Spleen (tissue), 11 donors: ENCODE measurements around the gene FOLR1. TPM values are rescaled to one million over a fixed set of nuclear protein-coding genes. Genes with fewer than 3 reads are reported as not detected.
A peak's percentile ranks its signal among the peaks of the same experiment; 100 is the strongest.

ENCODE experiments used
- DNase-seq: peaks from one replicate; pipeline ENCODE4 v3.0.0-alpha.2; 2020
- H3K27ac ChIP-seq, 8 donors: fragments of 200-600 bp; sonication (generic) in 7 of 8; 1 replicate in 4 of 8; 2 replicates in 4 of 8; pipeline versions ENCODE4 v1.5.0 to v1.8.0; 2016 to 2021; ENCODE audit warnings: inconsistent platforms in 4 of 8, mild to moderate bottlenecking in 4 of 8, moderate library complexity in 1 of 8
- H3K27me3 ChIP-seq, 7 donors: fragments of 200-600 bp; sonication (generic) in 6 of 7; replicated peaks in 1 of 7; 1 replicate in 4 of 7; 2 replicates in 3 of 7; pipeline versions ENCODE4 v1.5.0 to v1.8.0; 2016 to 2021; ENCODE audit warnings: inconsistent platforms in 3 of 7, mild to moderate bottlenecking in 1 of 7
- H3K36me3 ChIP-seq, 6 donors: fragments of 200-600 bp; sonication (generic) in 5 of 6; 1 replicate in 4 of 6; 2 replicates in 2 of 6; pipeline versions ENCODE4 v1.5.0 to v1.8.0; 2016 to 2021; ENCODE audit warnings: inconsistent platforms in 2 of 6
- H3K4me1 ChIP-seq, 6 donors: fragments of 200-600 bp; sonication (generic) in 5 of 6; 1 replicate in 3 of 6; 2 replicates in 3 of 6; pipeline versions ENCODE4 v1.5.0 to v1.8.0; 2016 to 2021; ENCODE audit warnings: inconsistent platforms in 3 of 6
- H3K4me3 ChIP-seq, 8 donors: fragments of 200-600 bp; sonication (generic) in 7 of 8; 1 replicate in 4 of 8; 2 replicates in 4 of 8; pipeline versions ENCODE4 v1.5.0 to v1.8.0; 2016 to 2021; ENCODE audit warnings: inconsistent platforms in 4 of 8, mild to moderate bottlenecking in 4 of 8, moderate library complexity in 2 of 8
- H3K9me3 ChIP-seq, 8 donors: fragments of 200-600 bp; sonication (generic) in 7 of 8; 1 replicate in 4 of 8; 2 replicates in 4 of 8; pipeline versions ENCODE4 v1.5.0 to v1.8.0; 2016 to 2021; ENCODE audit warnings: inconsistent platforms in 4 of 8
- POLR2A ChIP-seq, 3 donors: fragments of 450-650 bp; IDR thresholded peaks; one replicate each; pipeline ENCODE4 v1.5.1; 2017; ENCODE audit warnings: antibody characterized with exemption in 3 of 3, mild to moderate bottlenecking in 1 of 3
- POLR2AphosphoS5 ChIP-seq, 3 donors: sonication (generic); formaldehyde crosslinking; IDR thresholded peaks; one replicate each; pipeline ENCODE4 v1.5.1; 2017; ENCODE audit warnings: antibody characterized with exemption in 3 of 3
- WGBS, 5 donors: extraction: QIAGEN DNeasy Blood & Tissue Kit in 3 of 5; methylation state at CpG; one replicate each; pipeline versions ENCODE4 v1.1.5 to v1.1.7; 2013 to 2018; 5-methylcytosine and 5-hydroxymethylcytosine counted together
- intact Hi-C: fragments of 100-400 bp; cut with DNase I; formaldehyde crosslinking; loops from one replicate; pipeline ENCODE4 v1.15.0; 2023; ENCODE audit warnings: low total_unique reads
- polyA plus RNA-seq, 3 donors: library from polyadenylated mRNA; stranded (reverse); fragments of 200-250 nt; gene quantifications; one replicate each; pipeline ENCODE4 v1.2.1, GENCODE V29; 2013
- total RNA-seq, 7 donors: library from RNA; depleted of rRNA in 3 of 7; stranded (reverse); fragments of >200 nt in 3 of 7; fragmentation: NEBNext Ultra II Directional in 4 of 7; extraction: Animal tissue kit (Norgen Biotek cat#: 25700) in 4 of 7; gene quantifications; one replicate each; pipeline versions ENCODE4 v1.1.0 to v1.2.1, GENCODE V29; 2016 to 2021
- TF ChIP-seq, protein P1 (sequence below), 11 experiments: fragments of 200-600 bp in 7 of 11; fragments of 450-650 bp in 4 of 11; sonication (generic) in 4 of 11; IDR thresholded peaks in 8 of 11; conservative IDR thresholded peaks in 3 of 11; 1 replicate in 7 of 11; 2 replicates in 4 of 11; pipeline versions ENCODE4 v1.4.0 to v1.8.0; 2016 to 2021; ENCODE audit warnings: antibody characterized with exemption in 11 of 11, inconsistent platforms in 4 of 11, mild to moderate bottlenecking in 1 of 11
- donor health status: healthy with polysubstance abuse.
- donor health status: DM: no; HTN: no; CAD: no; lungs with moderate emphysema.
- donor health status: DM: no; HTN: no; CAD: no.
- donor health status: Bipolar disorder and iron deficiency.
- donor health status: healthy.
- donor health status: DM: no; HTN: no; CAD: no.
- donor health status: DM: yes; HTN: yes; CAD: no.

Gene FOLR1
- total and polyA plus RNA-seq, 10 donors, result 0.10 TPM; not detected in 9

DNA sequence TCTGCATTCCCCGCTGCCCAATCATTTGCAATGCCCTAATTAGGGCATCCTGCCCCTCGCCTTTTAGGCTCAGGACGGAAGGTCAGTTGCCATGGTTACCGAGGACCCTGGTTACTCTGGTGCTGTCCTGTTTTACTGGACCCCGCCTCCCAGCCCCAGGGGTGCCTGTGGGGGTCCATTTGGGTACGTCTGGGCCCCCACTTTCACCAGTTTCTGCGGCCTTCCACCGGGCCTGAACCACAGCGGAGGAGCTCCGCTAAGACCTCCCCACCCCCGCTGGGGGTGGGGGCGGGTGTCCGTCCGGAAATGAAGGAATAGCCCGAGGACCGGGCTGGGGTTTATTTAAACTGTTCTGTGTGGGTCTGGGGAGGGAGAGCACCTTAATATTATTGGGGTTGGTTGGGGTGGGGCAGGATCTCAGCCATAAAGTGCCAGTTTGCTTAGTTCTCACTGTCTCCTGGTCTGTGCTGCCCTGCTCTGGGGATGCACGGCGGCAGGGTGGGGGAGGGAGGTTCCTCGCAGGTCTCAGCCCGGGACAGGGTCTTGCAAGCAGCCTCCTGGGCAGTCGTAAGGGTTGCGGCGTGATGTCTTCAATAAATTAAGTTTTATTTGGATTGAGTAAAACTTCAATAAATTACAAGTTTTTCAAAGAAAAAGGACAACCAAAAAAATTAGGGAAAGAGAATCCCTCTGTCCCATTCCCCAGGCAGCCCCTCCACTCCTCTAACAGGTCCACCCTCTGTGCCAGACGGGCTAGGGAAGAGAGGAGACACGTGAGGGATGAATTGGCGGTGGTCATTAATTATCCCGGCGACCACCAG is 46.8 kb downstream of the FOLR1 start:
- DNase-seq, result peak; percentile 72
- Histone ChIP-seq H3K4me3 (peak overlapping the region in 1 of 8 donors; percentile 64), H3K4me1 (peaks cover 17 to 59% (median 35%) of the 10 kb centered on the region in 6 donors), H3K36me3 (peaks cover 0 to 51% (median 44%) of the 10 kb centered on the region in 6 donors), H3K27me3 (peaks cover 6 to 53% (median 48%) of the 10 kb centered on the region in 7 donors), H3K9me3 (peaks cover 0 to 3% (median 0%) of the 10 kb centered on the region in 8 donors), H3K27ac (no peak overlapping the region)
- intact Hi-C loops, result no loop called here
- TF ChIP-seq POLR2A (IDR thresholded peaks at IDR 0.05), result no peak
- no peak for TF ChIP-seq POLR2AphosphoS5 (IDR thresholded peaks at IDR 0.05)
- TF ChIP-seq, protein P1, sequence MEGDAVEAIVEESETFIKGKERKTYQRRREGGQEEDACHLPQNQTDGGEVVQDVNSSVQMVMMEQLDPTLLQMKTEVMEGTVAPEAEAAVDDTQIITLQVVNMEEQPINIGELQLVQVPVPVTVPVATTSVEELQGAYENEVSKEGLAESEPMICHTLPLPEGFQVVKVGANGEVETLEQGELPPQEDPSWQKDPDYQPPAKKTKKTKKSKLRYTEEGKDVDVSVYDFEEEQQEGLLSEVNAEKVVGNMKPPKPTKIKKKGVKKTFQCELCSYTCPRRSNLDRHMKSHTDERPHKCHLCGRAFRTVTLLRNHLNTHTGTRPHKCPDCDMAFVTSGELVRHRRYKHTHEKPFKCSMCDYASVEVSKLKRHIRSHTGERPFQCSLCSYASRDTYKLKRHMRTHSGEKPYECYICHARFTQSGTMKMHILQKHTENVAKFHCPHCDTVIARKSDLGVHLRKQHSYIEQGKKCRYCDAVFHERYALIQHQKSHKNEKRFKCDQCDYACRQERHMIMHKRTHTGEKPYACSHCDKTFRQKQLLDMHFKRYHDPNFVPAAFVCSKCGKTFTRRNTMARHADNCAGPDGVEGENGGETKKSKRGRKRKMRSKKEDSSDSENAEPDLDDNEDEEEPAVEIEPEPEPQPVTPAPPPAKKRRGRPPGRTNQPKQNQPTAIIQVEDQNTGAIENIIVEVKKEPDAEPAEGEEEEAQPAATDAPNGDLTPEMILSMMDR (IDR thresholded peaks at IDR 0.05 in 8 of 11, conservative IDR thresholded peaks at IDR 0.05 in 3 of 11), result peak in 1 of 11 experiments; percentile 2
- WGBS, 5 donors, result 72 to 79% (median 77%) methylated on average over 24 to 28 of the region's 28 CpGs

DNA sequence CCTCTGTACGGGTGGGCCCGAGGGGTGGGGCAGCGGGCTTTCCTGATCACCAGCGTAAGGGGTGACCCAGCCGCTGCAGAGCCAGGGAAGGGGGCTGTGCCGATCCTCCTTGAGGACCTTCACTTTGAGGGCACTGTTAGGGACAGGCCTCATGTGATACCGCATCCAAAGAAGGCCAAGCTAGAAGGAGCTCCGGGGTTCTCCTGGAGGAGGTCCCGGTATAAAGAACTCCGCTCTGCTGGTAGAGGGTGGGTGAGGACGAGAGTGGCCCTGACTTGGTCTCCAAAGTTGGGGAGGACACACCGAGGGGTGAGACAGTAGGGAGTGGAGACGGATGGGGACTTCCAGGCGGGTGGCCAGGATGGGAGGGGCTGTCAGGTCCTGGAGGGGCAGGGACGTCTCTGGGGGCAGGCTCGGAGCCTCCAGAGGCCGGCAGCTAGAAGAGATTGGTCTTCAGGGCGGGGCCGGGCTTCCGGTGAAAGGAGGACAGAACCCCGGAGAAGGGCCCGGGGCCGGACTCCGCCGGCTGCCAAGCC is 47.4 kb downstream of the FOLR1 start:
- intact Hi-C loops, result no loop called here
- Histone ChIP-seq H3K9me3 (peaks cover 0 to 7% (median 0%) of the 10 kb centered on the region in 8 donors), H3K4me3 (peak overlapping the region in 7 of 8 donors; percentile 13 to 64 (median 30)), H3K36me3 (peaks cover 0 to 45% (median 37%) of the 10 kb centered on the region in 6 donors), H3K27ac (peak overlapping the region in 1 of 8 donors; percentile 26), H3K27me3 (peaks cover 9 to 60% (median 55%) of the 10 kb centered on the region in 7 donors), H3K4me1 (peaks cover 21 to 59% (median 42%) of the 10 kb centered on the region in 6 donors)
- peak; percentile 83 for DNase-seq
- 9 to 15% (median 12%) methylated on average over 23 to 25 of the region's 25 CpGs for WGBS, 5 donors
- TF ChIP-seq POLR2AphosphoS5 (IDR thresholded peaks at IDR 0.05), result peak; percentile 48 to 62 (median 57)
- TF ChIP-seq, protein P1 (IDR thresholded peaks at IDR 0.05 in 8 of 11, conservative IDR thresholded peaks at IDR 0.05 in 3 of 11), result no peak

DNA sequence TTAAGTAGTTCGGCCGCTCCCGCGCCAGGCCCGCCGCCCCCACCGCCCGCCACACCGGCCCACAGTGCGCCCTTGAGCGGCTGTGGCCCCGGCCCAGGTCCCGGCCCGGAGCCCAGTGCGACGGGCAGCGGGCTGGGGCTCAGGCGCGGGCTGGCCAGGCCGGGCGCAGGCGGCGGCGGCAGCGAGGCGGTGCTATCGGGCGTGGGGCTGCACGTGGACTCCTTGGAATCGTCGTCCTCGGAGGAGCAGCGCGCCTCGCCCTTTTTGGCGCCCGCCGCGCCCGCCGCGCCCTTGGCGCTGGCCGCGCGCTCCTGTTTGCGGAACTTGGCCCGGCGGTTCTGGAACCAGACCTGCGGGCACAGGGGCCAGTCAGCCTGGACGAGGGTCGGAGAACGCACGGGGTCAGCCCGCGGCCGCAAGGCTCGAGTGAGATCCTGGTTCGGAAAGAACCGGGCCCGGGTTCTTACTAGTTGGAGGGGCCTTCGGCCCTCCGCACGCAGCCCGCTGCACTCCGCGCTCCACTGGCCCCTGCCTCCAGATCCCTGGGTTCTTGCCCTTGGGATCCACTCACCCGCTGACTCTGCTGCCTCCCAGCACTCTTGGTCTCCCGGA is 48.0 kb downstream of the FOLR1 start:
- WGBS, 5 donors, result 2 to 4% (median 2%) methylated on average over 27 to 69 of the region's 69 CpGs
- Histone ChIP-seq H3K27me3 (peaks cover 9 to 66% (median 60%) of the 10 kb centered on the region in 7 donors), H3K4me3 (peak overlapping the region in 7 of 8 donors; percentile 13 to 64 (median 30)), H3K27ac (peak overlapping the region in 1 of 8 donors; percentile 26), H3K9me3 (peaks cover 0 to 7% (median 0%) of the 10 kb centered on the region in 8 donors), H3K36me3 (peaks cover 0 to 39% (median 34%) of the 10 kb centered on the region in 6 donors), H3K4me1 (peaks cover 21 to 63% (median 47%) of the 10 kb centered on the region in 6 donors)
- intact Hi-C loops, result no loop called here
- TF ChIP-seq POLR2A (IDR thresholded peaks at IDR 0.05), result no peak
- TF ChIP-seq, protein P1 (IDR thresholded peaks at IDR 0.05 in 8 of 11, conservative IDR thresholded peaks at IDR 0.05 in 3 of 11), result no peak
- peak in 1 of 3 donors; percentile 73 for TF ChIP-seq POLR2AphosphoS5 (IDR thresholded peaks at IDR 0.05)
- peak; percentile 85 for DNase-seq
